Peyer's patch (tissue), 4 donors: Measurements from ENCODE around the gene MISP3.
"Not testable (repeated sequence)": the region's sequence is repeated elsewhere in the genome, so short reads cannot be mapped to it uniquely, and the experiment has no call there.

Source experiments
- POLR2A ChIP-seq, 2 donors: fragments of 450-650 bp; IDR thresholded peaks; one replicate each; pipeline ENCODE4 v1.5.1; 2017; ENCODE audit warnings: antibody characterized with exemption in 2 of 2, mild to moderate bottlenecking in 2 of 2, moderate library complexity in 2 of 2
- TF ChIP-seq, protein P1 (sequence below), 6 experiments: fragments of 450-650 bp in 4 of 6; fragments of 200-600 bp in 2 of 6; sonication (generic) in 1 of 6; IDR thresholded peaks; one replicate each; pipeline ENCODE4 v1.5.1; 2017 to 2019; ENCODE audit warnings: antibody characterized with exemption in 6 of 6, mild to moderate bottlenecking in 3 of 6, moderate library complexity in 1 of 6

DNA sequence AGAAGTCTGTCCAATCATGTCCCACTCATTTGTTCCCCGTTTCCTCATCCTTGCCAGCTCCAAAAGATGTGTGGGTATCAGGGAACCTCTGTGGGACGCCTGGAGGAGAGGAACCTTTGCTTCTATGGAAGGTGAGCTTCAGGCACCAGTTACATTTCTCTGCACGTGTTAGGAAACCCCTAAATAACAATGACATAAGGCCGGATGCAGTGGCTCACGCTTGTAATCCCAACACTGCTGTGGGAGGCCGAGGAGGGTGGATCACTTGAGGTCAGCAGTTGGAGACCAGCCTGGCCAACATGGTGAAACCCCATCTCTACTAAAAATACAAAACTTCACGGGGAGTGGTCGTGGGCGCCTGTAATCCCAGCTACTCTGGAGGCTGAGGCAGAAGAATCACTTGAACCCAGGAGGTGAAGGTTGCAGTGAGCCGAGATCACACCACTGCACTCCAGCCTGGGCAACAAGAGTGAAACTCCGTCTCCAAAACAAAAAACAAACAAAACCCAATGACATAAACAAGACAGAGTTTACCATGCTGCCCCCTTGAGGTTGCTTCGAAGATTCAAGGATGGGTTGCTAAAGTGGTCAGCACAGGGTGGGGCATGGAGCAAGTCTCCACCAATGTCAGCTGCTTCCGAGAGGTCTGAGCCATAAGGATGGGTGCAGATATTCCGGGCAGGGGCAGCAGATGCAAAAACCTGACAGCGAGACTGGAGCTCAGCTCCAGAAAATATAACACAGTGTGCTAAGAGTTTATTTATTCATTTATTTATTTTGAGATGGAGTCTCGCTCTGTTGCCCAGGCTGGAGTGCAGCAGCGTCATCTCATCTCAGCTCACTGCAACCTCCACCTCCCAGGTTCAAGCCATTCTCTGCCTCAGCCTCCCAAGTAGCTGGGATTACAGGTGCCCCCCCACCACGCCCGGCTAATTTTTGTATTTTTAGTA, 29.7 kb upstream of the MISP3 start:
- TF ChIP-seq, protein P1, sequence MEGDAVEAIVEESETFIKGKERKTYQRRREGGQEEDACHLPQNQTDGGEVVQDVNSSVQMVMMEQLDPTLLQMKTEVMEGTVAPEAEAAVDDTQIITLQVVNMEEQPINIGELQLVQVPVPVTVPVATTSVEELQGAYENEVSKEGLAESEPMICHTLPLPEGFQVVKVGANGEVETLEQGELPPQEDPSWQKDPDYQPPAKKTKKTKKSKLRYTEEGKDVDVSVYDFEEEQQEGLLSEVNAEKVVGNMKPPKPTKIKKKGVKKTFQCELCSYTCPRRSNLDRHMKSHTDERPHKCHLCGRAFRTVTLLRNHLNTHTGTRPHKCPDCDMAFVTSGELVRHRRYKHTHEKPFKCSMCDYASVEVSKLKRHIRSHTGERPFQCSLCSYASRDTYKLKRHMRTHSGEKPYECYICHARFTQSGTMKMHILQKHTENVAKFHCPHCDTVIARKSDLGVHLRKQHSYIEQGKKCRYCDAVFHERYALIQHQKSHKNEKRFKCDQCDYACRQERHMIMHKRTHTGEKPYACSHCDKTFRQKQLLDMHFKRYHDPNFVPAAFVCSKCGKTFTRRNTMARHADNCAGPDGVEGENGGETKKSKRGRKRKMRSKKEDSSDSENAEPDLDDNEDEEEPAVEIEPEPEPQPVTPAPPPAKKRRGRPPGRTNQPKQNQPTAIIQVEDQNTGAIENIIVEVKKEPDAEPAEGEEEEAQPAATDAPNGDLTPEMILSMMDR (IDR thresholded peaks at IDR 0.05) = peak; percentile 39 to 64 (median 56)
- not testable (repeated sequence) for TF ChIP-seq POLR2A (IDR thresholded peaks at IDR 0.05)
